HAP-1 (cell line): ENCODE measurements around the gene STUM.

ENCODE experiments used
- DNase-seq, 2 experiments: peaks; one replicate each; pipeline ENCODE4 v3.0.0-alpha.2; 2016 to 2020; ENCODE audit warnings: low spot score in 2 of 2
- H3K27me3 ChIP-seq: fragments of 250-450 bp; sonication (Bioruptor Pico); 2 replicates; pipeline ENCODE4 v1.5.1; 2020; ENCODE audit warnings: low read depth, mild to moderate bottlenecking, moderate library complexity
- H3K36me3 ChIP-seq: fragments of 250-450 bp; sonication (Bioruptor Pico); replicated peaks from 2 replicates; pipeline ENCODE4 v1.5.1; 2020; ENCODE audit warnings: mild to moderate bottlenecking
- H3K4me1 ChIP-seq: fragments of 250-450 bp; sonication (Bioruptor Pico); 2 replicates; pipeline ENCODE4 v1.5.1; 2020; ENCODE audit warnings: mild to moderate bottlenecking
- H3K4me3 ChIP-seq: fragments of 250-450 bp; sonication (Bioruptor Pico); 2 replicates; pipeline ENCODE4 v1.5.1; 2020; ENCODE audit warnings: mild to moderate bottlenecking, moderate library complexity
- H3K9me3 ChIP-seq: fragments of 250-450 bp; sonication (Bioruptor Pico); 2 replicates; pipeline ENCODE4 v1.5.1; 2020; ENCODE audit warnings: mild to moderate bottlenecking, moderate library complexity
- in situ Hi-C: fragments of 300-500 bp; cut with MboI; formaldehyde crosslinking; loops from 3 replicates; pipeline ENCODE4 v1.14.3; 2020; ENCODE audit warnings: low sequenced_read_pairs, inconsistent platforms, mixed read lengths

The STUM gene

DNA sequence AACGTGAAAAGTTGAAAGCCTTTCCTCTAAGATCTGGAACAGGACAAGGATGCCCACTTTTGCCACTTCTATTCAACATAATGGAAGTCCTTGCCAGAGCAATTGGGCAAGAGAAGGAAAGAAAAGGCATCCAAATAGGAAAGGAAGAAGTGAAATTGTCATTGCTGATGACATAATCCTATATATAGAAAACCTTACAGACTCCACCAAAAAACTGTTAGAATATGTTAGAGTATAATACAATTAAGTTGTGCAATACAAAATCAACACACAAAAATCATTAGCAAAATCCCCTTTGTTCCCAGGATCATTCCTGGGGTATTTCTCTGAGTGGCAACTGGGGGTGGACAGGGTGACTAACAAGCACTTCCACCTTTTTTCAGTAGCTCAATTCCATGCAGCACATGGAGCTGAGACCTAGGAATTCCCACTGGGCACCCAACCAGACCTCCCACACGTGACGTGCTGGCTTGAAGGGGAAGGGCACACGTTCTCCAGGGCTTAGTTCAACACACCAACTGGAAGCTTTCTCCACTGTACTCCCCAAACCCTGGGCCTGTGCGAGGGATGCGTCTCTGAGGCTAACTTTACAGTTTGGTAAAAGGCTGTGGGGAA lies 9.6 kb downstream of the STUM start:
- in situ Hi-C loops = no loop called here
- no peak for DNase-seq
- H3K27me3 ChIP-seq = 0 out of 2 replicates have a peak, but pooled peaks cover 2% of the 10 kb centered on the region
- H3K36me3 ChIP-seq = no peaks in the 10 kb centered on the region
- 0 out of 2 replicates have a peak, but pooled peaks cover 4% of the 10 kb centered on the region for H3K4me1 ChIP-seq
- no peak overlapping the region for H3K4me3 ChIP-seq
- no peaks in the 10 kb centered on the region for H3K9me3 ChIP-seq

DNA sequence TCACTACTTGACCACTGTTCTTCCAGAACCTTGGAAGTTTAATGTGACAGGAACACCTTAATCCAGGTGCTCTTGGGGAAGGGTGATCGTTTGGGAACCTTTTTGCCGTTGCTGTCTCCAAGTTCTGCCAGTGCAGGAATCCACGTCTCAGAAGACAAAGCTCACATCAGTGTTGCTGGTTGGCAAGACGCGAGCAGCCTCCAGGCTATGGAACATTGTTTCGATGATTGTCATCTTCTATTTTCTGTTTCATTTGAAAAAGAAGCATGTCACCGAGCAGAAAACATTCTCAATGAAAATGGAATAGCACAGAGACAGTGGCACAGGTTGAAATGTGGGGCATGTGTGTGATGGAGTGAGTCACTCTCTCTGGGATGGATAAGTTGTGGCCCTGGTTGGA lies 11.7 kb downstream of the STUM start:
- no peak for DNase-seq
- Histone ChIP-seq H3K9me3 (no peaks in the 10 kb centered on the region), H3K36me3 (no peaks in the 10 kb centered on the region), H3K27me3 (peaks cover 2% of the 10 kb centered on the region; the same call in 1 of the 2 replicates), H3K4me3 (no peak overlapping the region), H3K4me1 (no peaks in the 10 kb centered on the region)
- in situ Hi-C loops = no loop called here

DNA sequence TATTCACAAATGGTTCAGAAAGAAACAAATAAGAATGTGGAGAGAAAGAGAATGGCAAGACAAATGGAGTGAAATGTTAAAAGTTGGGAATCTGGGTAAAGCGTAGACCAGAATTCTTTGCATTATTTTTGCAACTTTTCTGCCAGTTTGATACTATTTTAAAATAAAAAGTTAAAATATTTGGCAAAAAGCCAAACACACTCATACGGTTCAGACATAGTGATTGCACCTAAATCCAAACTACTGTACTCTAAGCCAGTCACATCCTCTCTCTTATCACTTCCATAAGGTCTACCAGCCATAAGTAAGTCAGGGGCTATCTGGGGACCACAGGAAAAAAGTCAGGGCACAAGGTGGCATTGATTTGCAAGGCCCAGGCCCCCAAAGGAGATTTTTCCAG lies 14.4 kb downstream of the STUM start:
- in situ Hi-C loops = no loop called here
- no peaks in the 10 kb centered on the region for H3K9me3 ChIP-seq

DNA sequence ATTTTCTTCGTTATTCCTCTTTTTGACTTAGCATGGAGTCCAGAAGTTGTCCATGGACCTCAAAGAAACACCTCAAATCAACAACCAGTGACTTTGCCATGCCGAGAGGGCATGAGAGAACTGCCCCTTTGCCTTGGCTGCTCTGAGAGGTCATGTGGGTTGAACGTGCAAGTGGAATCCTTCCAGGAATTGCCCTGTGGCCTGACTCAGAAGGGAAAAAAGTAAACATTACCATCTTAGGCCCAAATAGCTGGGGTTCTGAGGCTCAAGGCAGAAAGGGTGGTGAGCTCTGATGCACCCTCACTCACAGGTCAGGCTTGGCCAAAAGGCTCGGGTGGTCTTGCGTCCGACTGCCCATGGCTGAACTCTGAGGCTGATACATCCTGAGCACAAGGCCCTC lies 15.1 kb downstream of the STUM start:
- H3K4me1 ChIP-seq = no peaks in the 10 kb centered on the region
- in situ Hi-C loops = no loop called here
- no peaks in the 10 kb centered on the region for H3K9me3 ChIP-seq
- H3K27me3 ChIP-seq = peaks cover 9% of the 10 kb centered on the region; the same call in 1 of the 2 replicates
- no peak overlapping the region for H3K4me3 ChIP-seq
- no peak for DNase-seq
- H3K36me3 ChIP-seq = no peaks in the 10 kb centered on the region

More for the DNA sequence above, 14.4 kb downstream of the STUM start:
- H3K4me1 ChIP-seq = no peaks in the 10 kb centered on the region
- no peak overlapping the region for H3K4me3 ChIP-seq
- no peak for DNase-seq
- H3K36me3 ChIP-seq = no peaks in the 10 kb centered on the region
- peaks cover 9% of the 10 kb centered on the region; the same call in 1 of the 2 replicates for H3K27me3 ChIP-seq

DNA sequence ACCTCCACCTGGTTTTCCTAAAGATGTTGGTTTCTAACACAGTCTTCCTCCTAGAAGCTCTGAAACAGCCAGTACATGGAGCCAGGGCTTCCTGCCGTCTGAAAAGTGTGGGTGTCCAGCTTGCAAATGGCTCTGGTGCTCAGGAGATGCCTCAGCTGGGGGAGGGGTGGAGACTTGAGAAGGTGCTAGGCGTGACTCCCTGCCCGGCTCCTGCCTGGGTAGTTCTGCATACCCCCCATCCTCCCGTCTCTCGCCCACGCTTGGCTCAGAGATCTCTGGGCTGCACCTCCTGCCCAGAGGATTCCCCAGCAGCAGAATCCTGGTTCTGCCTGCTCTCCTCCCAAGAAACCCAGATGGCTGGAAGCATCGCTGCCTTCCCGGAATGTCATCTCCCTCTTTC lies 16.9 kb downstream of the STUM start:
- Histone ChIP-seq H3K4me3 (no peak overlapping the region), H3K27me3 (peaks cover 9% of the 10 kb centered on the region; the same call in 1 of the 2 replicates), H3K36me3 (no peaks in the 10 kb centered on the region), H3K4me1 (no peaks in the 10 kb centered on the region), H3K9me3 (no peaks in the 10 kb centered on the region)
- in situ Hi-C loops = no loop called here
- no peak for DNase-seq

DNA sequence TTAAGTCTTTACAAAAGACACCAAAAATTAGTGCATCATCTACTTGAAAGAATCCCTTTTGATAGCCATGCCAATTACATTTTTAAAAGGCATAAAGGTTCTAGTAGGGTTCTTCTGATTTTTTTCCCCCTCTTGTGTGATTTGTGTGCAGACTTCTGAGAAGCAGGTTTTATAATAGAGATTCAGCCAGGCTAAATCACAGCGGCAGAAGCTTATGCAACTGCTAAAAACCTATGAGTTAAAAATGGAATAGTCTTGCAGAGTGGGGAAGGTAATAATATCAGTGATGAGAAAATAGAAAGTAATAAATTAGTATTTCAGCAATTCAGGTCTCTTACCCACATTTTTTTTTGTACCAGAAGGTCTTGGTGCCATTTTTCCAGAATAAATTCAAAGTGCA lies 17.7 kb downstream of the STUM start:
- Histone ChIP-seq H3K4me3 (no peak overlapping the region), H3K4me1 (no peaks in the 10 kb centered on the region), H3K36me3 (no peaks in the 10 kb centered on the region), H3K27me3 (peaks cover 9% of the 10 kb centered on the region; the same call in 1 of the 2 replicates), H3K9me3 (no peaks in the 10 kb centered on the region)
- in situ Hi-C loops = no loop called here
- DNase-seq = no peak

DNA sequence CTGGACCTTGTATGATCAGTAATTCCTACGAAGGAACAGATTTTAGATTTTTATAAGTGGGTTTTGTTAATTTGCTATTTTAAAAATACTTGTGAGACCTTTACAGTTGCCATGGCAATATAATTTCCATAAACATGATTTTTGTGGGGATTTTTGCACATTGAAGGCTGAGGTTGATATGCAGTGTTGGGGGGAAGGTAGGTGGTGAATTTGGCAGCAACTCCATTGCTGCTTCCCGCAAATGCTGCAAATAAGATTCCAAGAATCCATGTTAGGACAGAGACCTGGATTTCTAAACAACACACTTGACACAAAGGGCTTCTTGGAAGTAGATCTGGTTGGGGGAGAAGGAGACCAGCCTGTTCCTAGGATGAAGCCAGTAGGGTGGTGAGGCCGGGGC lies 18.2 kb downstream of the STUM start:
- Histone ChIP-seq H3K9me3 (no peaks in the 10 kb centered on the region), H3K4me1 (no peaks in the 10 kb centered on the region), H3K27me3 (peaks cover 9% of the 10 kb centered on the region; the same call in 1 of the 2 replicates), H3K4me3 (no peak overlapping the region), H3K36me3 (no peaks in the 10 kb centered on the region)
- in situ Hi-C loops = no loop called here
- no peak for DNase-seq

DNA sequence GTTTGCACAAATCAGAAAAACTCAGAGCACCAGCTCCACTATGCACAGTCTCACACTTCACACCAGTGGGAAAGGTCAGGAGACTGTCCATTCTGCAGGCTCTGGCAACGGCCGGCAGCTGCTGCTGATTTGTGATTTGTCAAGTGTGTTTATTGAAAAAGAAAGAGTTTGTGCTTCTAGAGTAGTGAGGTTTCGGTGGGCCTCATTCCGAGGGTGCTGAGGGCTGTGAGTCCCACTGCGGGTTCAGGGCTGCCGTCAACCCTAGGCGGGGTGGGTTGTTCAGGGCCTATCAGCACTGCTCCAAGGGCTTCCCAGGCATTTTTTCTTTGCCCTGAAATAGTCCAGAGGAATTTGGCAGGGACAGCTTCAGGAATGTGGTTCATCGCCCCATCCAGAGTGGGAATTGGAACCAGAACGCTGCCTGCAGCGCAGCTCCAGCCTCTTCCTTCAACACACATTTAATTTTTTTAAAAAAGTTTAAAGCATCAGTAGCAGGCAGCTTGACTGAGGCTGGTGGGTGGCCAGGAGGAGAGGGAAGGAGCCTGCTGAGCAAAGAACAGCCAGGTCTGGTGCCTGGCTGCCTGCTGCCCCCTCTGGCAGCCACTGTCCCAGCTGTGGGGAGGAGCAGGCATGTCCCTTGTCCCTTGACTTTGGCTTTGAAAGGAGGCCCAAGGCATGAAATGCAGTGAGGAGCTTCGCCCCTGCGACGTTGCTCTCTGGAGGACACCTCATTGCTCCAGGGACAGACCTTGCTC lies 19.7 kb downstream of the STUM start:
- Histone ChIP-seq H3K4me3 (no peak overlapping the region), H3K27me3 (peaks cover 9% of the 10 kb centered on the region; the same call in 1 of the 2 replicates), H3K36me3 (no peaks in the 10 kb centered on the region), H3K4me1 (no peaks in the 10 kb centered on the region), H3K9me3 (no peaks in the 10 kb centered on the region)
- no peak for DNase-seq
- in situ Hi-C loops = no loop called here

DNA sequence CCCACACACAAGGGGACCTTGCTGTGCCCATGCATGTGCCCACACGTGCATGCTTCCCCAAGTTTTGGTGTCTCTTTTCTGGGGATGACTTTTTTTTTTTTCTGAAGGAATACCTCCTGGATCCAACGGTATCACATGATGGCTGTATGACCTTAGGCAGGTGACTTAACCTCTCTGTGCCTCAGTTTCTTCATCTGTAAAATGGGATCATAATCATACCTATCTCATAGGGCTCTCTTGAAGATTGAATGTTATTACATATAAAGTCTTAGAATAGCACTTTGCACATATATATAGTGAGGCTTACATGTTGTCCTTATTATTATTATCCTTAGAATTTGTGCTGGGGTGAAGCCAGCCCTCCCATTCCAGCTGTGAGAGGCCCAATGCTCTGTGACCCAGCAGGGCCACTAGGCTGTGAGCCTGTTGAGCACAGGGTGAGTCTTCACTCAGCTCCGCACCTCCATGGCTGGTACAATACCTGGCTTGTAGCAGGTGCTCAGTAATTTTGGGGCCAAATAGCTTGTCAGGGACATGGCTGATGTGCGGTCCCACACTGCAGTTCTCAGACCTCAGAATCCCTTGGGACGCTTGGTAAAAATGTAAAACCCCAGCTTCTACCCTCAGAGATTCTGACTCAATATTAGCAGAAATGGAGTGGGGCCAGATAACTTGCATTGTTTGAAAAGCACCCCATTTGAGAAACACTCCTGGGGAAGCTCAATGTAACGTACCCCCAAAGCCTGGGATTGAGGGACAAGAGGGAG lies 20.6 kb downstream of the STUM start:
- no peak for DNase-seq
- in situ Hi-C loops = no loop called here
- peaks cover 9% of the 10 kb centered on the region; the same call in 1 of the 2 replicates for H3K27me3 ChIP-seq

DNA sequence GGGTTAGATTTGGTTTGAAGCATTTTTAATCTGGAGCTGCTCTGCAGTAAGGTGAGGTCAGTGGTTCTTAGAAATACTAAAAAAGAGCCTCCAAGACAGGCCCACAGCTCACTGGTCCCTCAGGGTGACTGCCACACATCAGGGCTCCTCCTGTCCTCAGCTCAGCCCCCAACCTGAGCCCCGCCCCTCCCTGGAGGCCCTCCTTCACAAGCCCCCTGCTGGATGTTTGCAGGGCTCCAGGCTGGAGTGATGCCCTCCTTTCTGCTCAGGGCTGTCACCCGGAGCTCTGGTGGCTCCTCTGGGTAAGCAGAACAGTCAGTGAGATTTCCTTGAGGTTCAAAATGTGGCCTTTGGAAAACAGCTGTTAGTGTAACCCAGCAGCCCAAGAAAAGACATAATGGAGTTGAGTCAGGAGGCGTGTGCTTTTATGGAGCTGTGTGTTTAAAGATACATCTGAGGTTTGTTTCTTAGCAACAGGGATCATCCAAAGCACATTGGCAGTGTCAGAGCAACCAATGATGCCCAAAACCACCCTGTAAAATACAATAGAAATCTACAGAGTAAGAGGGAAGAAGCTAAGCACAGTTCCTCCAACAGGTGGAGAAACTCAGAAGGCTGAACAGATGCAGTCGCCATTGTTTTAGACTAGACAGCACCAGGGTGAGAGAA lies 21.4 kb downstream of the STUM start:
- in situ Hi-C loops = no loop called here
- H3K36me3 ChIP-seq = no peaks in the 10 kb centered on the region
- no peaks in the 10 kb centered on the region for H3K4me1 ChIP-seq
- peaks cover 9% of the 10 kb centered on the region; the same call in 1 of the 2 replicates for H3K27me3 ChIP-seq
- DNase-seq = peak in 1 of 2 experiments; percentile 73
- no peak overlapping the region for H3K4me3 ChIP-seq
- H3K9me3 ChIP-seq = no peaks in the 10 kb centered on the region

More for the DNA sequence above, 20.6 kb downstream of the STUM start:
- Histone ChIP-seq H3K4me1 (no peaks in the 10 kb centered on the region), H3K36me3 (no peaks in the 10 kb centered on the region), H3K9me3 (no peaks in the 10 kb centered on the region), H3K4me3 (no peak overlapping the region)

DNA sequence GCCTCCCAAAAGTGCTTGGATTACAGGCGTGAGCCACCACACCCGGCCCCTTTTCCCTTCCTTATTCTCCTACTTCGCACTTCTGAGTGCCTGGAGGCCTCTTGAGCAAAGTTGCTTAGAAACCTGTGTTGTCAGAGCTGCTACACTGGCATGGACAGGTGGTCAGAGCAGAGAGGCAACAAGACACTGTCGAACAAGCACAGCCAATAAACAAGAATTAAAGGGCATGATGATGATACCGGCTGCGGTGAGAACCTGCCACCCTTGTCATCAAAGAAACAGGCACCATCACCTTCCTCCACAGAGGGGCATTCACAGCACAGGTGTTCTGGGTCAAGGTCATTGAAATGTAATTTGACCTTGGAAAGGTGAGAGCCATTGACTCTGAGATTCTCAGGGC lies 23.3 kb downstream of the STUM start:
- Histone ChIP-seq H3K4me1 (no peaks in the 10 kb centered on the region), H3K4me3 (no peak overlapping the region), H3K9me3 (no peaks in the 10 kb centered on the region), H3K27me3 (no peaks in the 10 kb centered on the region), H3K36me3 (no peaks in the 10 kb centered on the region)
- no peak for DNase-seq
- in situ Hi-C loops = no loop called here

DNA sequence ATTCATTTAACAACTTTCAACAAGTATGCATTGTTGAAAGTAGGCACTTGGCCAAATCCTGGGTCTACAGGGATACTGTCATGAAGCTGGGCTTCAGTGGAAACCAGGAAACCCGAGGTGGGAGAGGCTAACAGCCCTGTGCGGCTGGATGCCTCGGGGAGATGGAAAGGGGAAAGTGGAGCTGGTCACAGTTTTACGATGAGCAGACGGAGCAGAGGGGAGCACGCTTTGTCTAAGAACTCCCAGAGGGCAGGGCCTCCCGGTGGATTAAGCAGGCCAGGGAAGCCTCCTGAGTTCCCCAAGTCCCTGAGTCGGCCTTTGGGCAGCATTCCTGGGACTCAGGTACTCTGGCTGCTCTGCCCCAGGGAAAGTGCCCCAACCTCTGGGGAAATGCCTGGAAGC lies 23.8 kb downstream of the STUM start:
- in situ Hi-C loops = no loop called here
- Histone ChIP-seq H3K9me3 (no peaks in the 10 kb centered on the region), H3K4me1 (no peaks in the 10 kb centered on the region), H3K36me3 (no peaks in the 10 kb centered on the region), H3K4me3 (no peak overlapping the region), H3K27me3 (no peaks in the 10 kb centered on the region)
- DNase-seq = no peak

DNA sequence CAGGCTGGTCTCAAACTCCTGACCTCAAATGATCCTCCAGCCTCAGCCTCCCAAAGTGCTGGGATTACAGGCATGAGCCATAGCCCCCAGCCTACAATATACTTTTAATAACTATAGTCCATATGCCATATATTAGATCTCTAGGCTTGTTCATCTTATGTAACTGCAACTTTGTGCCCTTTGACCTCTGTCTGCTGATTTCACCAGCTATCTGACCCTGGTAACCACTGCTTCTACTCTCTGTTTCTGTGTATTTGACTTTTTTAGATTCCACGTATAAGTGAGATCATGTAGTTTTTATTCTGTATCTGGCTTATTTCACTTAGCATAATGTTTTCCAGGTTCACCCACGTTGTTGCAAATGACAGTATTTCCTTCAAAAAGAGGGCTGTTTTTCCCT lies 25.5 kb downstream of the STUM start:
- DNase-seq = no peak
- H3K27me3 ChIP-seq = no peaks in the 10 kb centered on the region
- no peak overlapping the region for H3K4me3 ChIP-seq
- in situ Hi-C loops = no loop called here
- H3K9me3 ChIP-seq = no peaks in the 10 kb centered on the region
- no peaks in the 10 kb centered on the region for H3K36me3 ChIP-seq
- H3K4me1 ChIP-seq = no peaks in the 10 kb centered on the region
